ENCODE measurements around the gene MUC22. TPM values are rescaled to one million over a fixed set of nuclear protein-coding genes. Genes with fewer than 3 reads are reported as not detected.

The MUC22 gene
- total RNA-seq, 3 donors from 2014 or later (not counting 1 experiment from before 2014, with no cell fraction given), result not detected

DNA sequence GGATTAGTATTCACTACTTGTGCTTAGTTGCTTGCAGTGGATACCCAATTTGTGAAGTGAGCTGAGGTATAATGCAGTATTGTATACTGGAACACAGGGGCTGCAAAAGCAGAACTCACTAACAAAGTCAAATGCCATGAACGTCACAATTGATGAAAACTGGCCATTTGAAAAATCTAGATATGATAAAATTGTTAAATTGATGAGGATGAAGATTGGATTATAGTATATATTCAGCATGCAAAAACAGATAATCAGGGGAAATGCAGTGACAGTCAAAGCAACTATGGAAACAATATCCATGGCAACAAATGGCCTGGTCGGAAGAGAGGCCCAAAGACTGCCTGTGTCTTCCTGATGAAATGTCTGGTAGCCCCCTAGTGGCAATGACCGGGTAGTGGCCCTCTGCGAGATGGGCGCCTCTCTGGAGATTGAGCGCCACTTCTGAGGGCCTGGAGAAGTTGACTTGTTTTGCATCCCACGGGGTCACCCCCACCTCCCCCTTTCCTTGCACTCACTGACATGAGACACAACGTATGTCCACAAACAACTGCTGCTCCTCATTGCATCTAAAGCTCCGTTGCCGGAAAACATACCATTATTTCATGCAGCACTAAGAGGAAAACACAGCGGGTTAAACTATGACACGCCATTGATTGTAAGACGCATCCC, 58.5 kb downstream of the MUC22 start:
- no peaks in the 10 kb centered on the region for H3K36me3 ChIP-seq (ENCODE audit: control insufficient read depth, insufficient read depth, low read length)
- Mint-ChIP-seq H3K4me3 (no peak overlapping the region), H3K36me3 (no peaks in the 10 kb centered on the region), H3K9me3 (no peaks in the 10 kb centered on the region), H3K4me1 (no peaks in the 10 kb centered on the region), H3K27me3 (ENCODE audit: low read depth in 2 of 2) (no peaks in the 10 kb centered on the region), H3K27ac (no peak overlapping the region)
- H3K9me3 ChIP-seq (ENCODE audit: control insufficient read depth, insufficient read depth, low read length), result no peaks in the 10 kb centered on the region
- DNase-seq, result peak; percentile 21 to 85
- no peaks in the 10 kb centered on the region for H3K4me1 ChIP-seq (ENCODE audit: control insufficient read depth, insufficient read depth, low read length)
- H3K27me3 ChIP-seq (ENCODE audit: control insufficient read depth, insufficient read depth, low read length), result no peaks in the 10 kb centered on the region
- peak; percentile 77 to 98 (median 84) for ATAC-seq
- 51% methylated on average over 12 of the region's 13 CpGs for WGBS (ENCODE audit: insufficient coverage)
- intact Hi-C loops (cut with micrococcal nuclease), result no loop called here
- peak; percentile 62 for TF ChIP-seq CTCF (IDR thresholded peaks at IDR 0.05)
- H3K4me3 ChIP-seq (ENCODE audit: low read length), result no peak overlapping the region
- no peak overlapping the region for H3K27ac ChIP-seq (ENCODE audit: low read length)

DNA sequence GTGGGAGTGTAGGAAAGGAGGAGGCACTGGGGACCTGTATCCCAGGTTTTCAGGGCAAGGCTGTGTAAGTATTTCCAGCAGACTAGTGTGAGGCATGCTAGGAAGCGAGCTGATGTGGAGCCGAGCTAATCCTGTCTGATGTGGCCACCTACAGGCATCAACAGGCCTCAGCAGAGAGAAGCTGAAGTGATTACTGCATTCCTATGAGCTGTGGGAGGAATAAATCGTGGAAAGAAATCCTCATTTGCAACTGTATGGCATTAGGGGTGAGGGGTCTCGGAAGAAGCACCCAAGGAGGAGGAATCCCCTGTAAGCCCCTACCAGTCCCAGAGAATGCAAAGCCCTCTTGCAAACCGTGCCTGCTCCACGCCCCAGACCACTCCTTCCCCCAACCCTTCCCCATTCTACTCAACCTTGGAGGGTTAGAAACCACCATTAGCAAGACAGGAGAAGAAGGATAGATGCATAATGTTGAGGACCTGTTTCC, 60.5 kb downstream of the MUC22 start:
- no peaks in the 10 kb centered on the region for H3K36me3 ChIP-seq (ENCODE audit: control insufficient read depth, insufficient read depth, low read length)
- Mint-ChIP-seq H3K27ac (no peak overlapping the region), H3K27me3 (ENCODE audit: low read depth in 2 of 2) (no peaks in the 10 kb centered on the region), H3K36me3 (no peaks in the 10 kb centered on the region), H3K4me1 (no peaks in the 10 kb centered on the region), H3K4me3 (no peak overlapping the region), H3K9me3 (no peaks in the 10 kb centered on the region)
- no peak overlapping the region for H3K27ac ChIP-seq (ENCODE audit: low read length)
- intact Hi-C loops (cut with micrococcal nuclease), result no loop called here
- no peaks in the 10 kb centered on the region for H3K4me1 ChIP-seq (ENCODE audit: control insufficient read depth, insufficient read depth, low read length)
- DNase-seq (no peak), ATAC-seq (no peak)
- no peaks in the 10 kb centered on the region for H3K27me3 ChIP-seq (ENCODE audit: control insufficient read depth, insufficient read depth, low read length)
- no peak for TF ChIP-seq CTCF (IDR thresholded peaks at IDR 0.05)
- H3K9me3 ChIP-seq (ENCODE audit: control insufficient read depth, insufficient read depth, low read length), result no peaks in the 10 kb centered on the region
- WGBS (ENCODE audit: insufficient coverage), result 66% methylated on average over 4 of the region's 6 CpGs
- no peak overlapping the region for H3K4me3 ChIP-seq (ENCODE audit: low read length)

- Mint-ChIP-seq H3K27ac (no peak overlapping the region), H3K9me3 (no peaks in the 10 kb centered on the region), H3K27me3 (ENCODE audit: low read depth in 2 of 2) (no peaks in the 10 kb centered on the region), H3K4me3 (no peak overlapping the region), H3K36me3 (no peaks in the 10 kb centered on the region), H3K4me1 (peaks cover 0 to 2% of the 10 kb centered on the region in 2 donors)
- no peak for ATAC-seq
- Histone ChIP-seq H3K4me1 (ENCODE audit: control insufficient read depth, insufficient read depth, low read length) (peaks cover 2% of the 10 kb centered on the region), H3K4me3 (ENCODE audit: low read length) (no peak overlapping the region), H3K9me3 (ENCODE audit: control insufficient read depth, insufficient read depth, low read length) (no peaks in the 10 kb centered on the region), H3K27ac (ENCODE audit: low read length) (no peak overlapping the region), H3K36me3 (ENCODE audit: control insufficient read depth, insufficient read depth, low read length) (no peaks in the 10 kb centered on the region), H3K27me3 (ENCODE audit: control insufficient read depth, insufficient read depth, low read length) (no peaks in the 10 kb centered on the region)
- DNase-seq, result no peak
- 81% methylated on average over 4 of the region's 4 CpGs for WGBS (ENCODE audit: insufficient coverage)
- intact Hi-C loops (cut with micrococcal nuclease), result no loop called here
- TF ChIP-seq CTCF (IDR thresholded peaks at IDR 0.05), result no peak
These were observed 64.1 kb downstream of the MUC22 start for GRCh38 chr6:31074401-31074800.

DNA sequence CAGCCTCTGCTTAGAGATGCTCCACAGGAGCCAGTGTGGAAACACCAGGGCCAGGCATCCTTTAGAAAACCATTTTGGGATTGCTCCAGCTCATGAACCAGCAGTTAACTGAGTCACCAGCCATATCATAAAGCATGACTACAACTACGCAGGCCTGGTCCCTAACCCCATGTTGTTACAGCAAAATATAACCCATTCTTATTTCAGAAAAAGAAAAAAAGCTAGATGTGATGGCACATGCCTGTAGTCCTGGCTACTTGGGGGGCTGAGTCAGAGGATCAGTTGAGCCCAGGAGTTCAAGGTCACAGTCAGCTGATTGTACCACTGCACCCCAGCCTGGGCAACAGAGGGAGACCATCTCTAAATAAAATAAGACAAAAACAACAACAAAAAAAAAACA, 65.3 kb downstream of the MUC22 start:
- ATAC-seq, result no peak
- WGBS (ENCODE audit: insufficient coverage), result 70% methylated on average over 1 of the region's 1 CpG
- Mint-ChIP-seq H3K4me3 (no peak overlapping the region), H3K27ac (no peak overlapping the region), H3K27me3 (ENCODE audit: low read depth in 2 of 2) (peaks cover 3 to 8% of the 10 kb centered on the region in 2 donors), H3K9me3 (no peaks in the 10 kb centered on the region), H3K4me1 (peaks cover 0 to 9% of the 10 kb centered on the region in 2 donors), H3K36me3 (no peaks in the 10 kb centered on the region)
- TF ChIP-seq CTCF (IDR thresholded peaks at IDR 0.05), result no peak
- Histone ChIP-seq H3K36me3 (ENCODE audit: control insufficient read depth, insufficient read depth, low read length) (no peaks in the 10 kb centered on the region), H3K9me3 (ENCODE audit: control insufficient read depth, insufficient read depth, low read length) (no peaks in the 10 kb centered on the region), H3K27me3 (ENCODE audit: control insufficient read depth, insufficient read depth, low read length) (no peaks in the 10 kb centered on the region), H3K4me3 (ENCODE audit: low read length) (no peak overlapping the region), H3K27ac (ENCODE audit: low read length) (no peak overlapping the region), H3K4me1 (ENCODE audit: control insufficient read depth, insufficient read depth, low read length) (peaks cover 8% of the 10 kb centered on the region)
- intact Hi-C loops (cut with micrococcal nuclease), result no loop called here
- DNase-seq, result no peak

Measured in natural killer cell (primary cell).